Right ventricle myocardium superior (tissue), 1 donor: Measurements from ENCODE around the gene USH1G. TPM values are rescaled to one million over a fixed set of nuclear protein-coding genes. Genes with fewer than 3 reads are reported as not detected.

ENCODE experiments used
- ATAC-seq: fragments of 200-7000 bp; cut with Tn5 transposase; one replicate; pipeline ENCODE4 v1.9.1; 2020; ENCODE audit warnings: mild to moderate bottlenecking; ENCODE audit not compliant: poor library complexity
- DNase-seq: peaks from one replicate; pipeline ENCODE4 v3.0.0-alpha.2; 2020
- intact Hi-C: fragments of 100-400 bp; cut with DNase I; formaldehyde crosslinking; loops from one replicate; pipeline ENCODE4 v1.11.2; 2022
- total RNA-seq: library from RNA; stranded (reverse); fragmentation: NEBNext Ultra II Directional; extraction: Animal tissue kit (Norgen Biotek cat#: 25700); gene quantifications from one replicate; pipeline ENCODE4 v1.2.1, GENCODE V29; 2021
- donor health status: DM: no; HTN: yes; CAD: no; lungs with severe emphysema.

USH1G gene
- total RNA-seq, 1 donor from 2014 or later = not detected

DNA sequence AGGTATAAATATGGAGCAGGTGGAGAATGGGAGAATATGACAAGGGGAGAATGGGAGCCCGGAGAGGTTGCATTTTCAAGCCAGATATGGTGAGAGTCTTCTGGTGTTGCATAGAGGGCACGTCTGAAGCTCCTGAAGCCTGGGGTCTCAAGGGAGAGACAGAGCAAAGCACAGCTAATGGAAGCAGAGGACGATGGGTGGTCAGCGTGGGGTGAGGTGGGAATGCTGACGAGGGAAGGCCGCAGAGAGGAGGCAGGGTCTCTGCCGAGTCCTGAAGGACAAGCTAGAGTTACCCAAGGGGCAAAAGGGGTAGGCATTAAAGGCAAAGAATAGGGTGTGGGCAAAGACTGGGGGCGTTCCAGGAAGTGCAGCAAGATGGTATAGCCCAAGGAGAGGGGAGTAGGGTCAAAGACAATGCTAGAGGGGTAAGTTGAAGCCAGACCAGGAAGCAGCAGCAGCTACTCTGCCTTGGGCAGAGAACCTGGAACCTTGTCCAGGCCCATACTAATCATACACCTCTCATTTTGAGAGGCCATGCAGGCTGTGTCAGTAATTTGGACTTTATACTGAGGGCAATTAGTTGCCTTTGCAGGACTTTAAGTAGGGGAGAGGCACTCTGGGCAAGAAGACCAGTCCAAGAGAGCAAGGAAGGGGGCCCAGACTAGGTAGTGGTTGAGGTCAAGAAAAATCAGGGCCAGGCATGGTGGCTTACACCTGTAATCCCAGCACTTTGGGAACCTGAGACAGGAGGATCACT, 15.3 kb upstream of the USH1G start:
- DNase-seq (no peak), ATAC-seq (no peak)
- intact Hi-C loops = no loop called here

DNA sequence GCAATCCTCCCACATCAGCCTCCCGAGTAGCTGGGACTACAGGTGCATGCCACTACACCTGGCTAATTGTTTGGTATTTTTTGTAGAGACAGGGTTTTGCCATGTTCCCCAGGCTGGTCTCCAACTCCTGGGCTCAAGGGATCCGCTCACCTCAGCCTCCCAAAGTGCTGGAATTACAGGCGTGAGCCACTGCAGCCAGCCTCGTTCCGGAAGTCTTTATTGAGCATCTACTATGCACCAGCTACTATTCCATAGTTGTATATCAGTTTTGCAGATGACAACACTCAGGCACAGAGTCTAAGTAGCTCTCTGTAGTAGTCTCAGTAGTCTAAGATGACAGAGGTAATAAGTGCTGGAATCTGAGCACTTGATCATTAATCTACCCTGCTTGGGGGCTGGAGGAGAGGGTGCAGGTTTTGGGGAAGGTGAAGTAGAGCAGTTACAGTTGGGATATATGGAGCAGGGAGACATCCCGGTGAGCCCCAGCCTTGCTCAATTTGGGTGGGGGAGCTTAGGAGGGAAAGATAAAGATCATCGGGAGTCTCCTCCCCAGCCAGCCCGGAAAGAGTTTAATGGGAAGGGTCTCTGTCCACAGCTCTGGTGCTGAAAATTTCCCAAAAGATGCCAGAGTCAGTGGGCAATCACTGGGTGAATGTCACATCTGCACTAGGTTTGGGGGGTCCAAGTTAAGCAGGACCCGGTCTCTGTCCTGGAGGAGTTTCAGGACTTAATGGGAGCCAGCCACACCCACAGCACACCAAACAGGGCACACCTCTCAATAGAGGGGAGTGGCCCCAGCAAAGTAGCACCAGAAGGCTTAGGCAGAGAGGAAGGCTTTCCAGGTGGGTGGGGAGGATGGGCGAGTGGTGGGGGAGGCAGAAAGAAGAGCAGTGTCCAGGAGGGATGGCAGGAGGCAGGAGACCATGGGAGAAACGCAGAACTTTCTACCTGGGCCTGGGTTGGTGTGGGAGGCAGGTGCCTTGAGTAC, 14.3 kb upstream of the USH1G start:
- intact Hi-C loops = no loop called here
- ATAC-seq = no peak
- no peak for DNase-seq

DNA sequence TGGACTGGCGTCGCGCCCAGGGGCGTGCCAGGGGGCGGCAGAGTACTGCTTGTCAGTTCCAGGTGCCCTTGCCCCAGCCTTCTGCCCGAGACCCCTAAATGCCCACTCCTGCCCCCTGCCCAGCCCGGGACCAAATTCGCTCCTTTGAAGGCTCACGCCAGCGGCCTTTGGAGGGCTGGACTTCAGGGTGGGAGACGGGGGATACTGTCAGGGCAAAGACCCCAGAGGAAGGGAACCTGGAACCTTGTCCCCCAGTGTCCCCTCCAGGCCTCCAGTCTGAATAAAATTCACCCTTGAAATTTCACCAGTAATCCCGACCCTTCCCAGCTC, 13.4 kb upstream of the USH1G start:
- ATAC-seq = no peak
- no peak for DNase-seq

DNA sequence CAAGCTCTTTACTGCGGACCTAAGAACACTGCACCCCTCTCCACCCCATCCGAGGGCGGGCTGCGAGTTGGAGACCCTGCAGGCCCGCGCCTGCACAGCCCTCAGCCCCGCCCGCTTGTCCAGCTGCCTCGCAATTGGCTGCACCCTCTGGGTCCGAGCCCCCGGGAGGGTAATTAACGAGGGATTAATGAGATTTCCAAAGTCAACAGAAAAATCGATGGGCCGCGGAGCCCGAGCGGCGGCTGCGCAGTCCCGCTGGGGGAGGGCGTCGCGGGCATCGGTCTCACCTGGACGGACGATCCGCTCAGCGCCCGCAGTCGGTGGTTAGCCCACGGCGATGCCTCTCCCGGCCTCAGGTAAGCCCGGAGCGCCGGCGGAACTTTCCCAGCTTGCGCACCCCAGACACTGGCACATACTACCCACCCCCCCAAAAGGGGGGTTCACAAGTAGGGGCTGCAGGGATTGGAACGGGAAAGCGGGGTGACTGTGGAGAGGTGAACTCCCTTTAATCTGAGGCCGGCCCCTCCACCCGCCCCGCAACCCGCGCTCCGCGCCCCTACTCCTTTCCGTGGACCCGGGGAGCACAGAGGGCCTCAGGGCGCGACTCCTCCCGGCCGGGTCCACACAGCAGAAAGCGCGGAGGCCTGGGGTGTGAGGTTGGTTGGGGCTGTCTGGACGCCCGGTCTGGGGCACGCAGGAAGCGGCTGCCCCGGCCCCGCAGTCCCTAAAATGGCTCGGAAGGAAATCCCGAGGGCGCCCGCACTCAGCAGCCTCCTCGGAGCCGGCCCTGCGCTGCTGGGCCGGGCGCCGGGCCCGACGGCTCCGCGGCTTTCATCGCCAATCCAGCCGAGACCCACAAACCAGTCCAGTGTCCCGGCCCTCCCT, 12.8 kb upstream of the USH1G start, which contains the start of gene OTOP3:
Gene OTOP3 (plus strand): TSS at position 314 of the 885 bp plus-strand sequence. CDS start 24 bp downstream, at position 338.
- ATAC-seq (no peak), DNase-seq (peak; percentile 31)
- intact Hi-C loops = no loop called here

More for the DNA sequence above, 13.4 kb upstream of the USH1G start:
- intact Hi-C loops = no loop called here

DNA sequence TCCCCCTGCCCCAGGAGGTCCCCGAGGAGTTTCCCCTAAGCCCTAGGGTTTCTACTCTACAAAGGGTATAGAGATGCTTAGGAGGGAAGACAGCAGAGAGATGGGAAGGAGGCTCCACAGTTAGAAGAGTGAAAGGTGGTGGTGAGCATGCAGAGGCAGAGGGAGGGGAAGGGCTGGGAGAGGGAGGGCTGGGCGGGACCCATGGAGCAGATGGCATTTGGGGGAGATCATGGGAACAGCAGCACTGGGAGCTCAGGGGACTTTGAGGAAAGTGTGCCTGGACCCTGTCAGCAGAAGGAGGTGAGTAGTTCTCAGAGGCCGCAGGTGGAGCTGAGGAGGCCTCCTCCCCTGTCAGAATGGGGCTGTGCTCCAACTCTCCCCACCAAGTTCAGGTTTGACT, 12.0 kb upstream of the USH1G start:
- DNase-seq (peak; percentile 7), ATAC-seq (no peak)
- intact Hi-C loops = no loop called here

DNA sequence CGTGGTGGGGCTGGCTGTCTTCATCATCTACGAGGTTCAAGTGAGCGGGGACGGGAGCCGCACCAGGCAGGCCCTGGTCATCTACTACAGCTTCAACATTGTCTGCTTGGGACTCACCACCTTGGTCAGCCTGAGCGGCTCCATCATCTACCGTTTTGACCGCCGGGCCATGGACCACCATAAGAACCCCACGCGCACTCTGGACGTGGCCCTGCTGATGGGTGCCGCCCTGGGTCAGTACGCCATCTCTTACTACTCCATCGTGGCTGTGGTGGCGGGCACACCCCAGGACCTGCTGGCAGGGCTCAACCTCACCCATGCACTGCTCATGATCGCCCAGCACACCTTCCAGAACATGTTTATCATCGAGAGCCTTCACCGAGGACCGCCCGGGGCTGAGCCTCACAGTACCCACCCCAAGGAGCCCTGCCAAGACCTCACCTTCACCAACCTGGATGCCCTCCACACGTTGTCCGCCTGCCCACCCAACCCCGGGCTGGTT, 7.5 kb upstream of the USH1G start:
- intact Hi-C loops = no loop called here
- ATAC-seq (no peak), DNase-seq (no peak)

DNA sequence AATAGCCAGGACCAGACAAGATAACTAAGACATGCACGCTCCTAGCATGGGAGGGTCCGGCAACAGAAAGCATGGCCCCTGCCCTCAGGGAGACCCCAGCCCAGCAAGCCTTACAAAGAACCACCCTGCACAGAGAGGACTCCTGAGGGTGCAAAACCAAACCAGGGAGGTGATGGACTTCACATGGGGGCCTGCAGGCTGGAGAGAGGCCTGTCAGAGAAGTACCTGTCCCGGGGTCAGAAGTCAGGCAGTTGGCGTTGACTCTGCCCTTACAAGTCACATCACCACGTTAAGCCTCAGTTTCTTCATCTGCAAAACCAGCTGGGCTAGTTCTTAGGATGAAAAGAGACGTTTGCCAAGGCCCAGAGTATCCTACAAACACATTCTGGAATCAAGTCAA, 5.7 kb upstream of the USH1G start:
- ATAC-seq (no peak), DNase-seq (no peak)
- intact Hi-C loops = no loop called here

DNA sequence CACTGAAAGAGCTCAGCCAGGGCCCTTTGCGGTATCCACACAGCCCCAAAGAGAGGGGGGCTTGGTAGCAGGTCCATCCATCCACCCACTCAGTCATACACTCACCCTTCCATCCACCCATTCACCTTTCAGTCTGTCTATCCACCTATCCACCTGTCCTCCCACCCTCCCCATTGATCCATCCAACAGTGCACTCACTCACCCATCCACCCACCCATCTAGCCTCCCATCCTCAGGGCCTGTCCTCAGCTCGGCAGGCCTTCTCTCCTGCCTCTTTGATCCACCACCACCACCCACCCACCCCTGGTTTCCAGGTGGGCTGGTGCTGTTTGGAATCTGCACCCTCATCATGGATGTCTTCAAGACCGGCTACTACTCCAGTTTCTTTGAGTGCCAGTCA, 2.2 kb upstream of the USH1G start:
- ATAC-seq (no peak), DNase-seq (no peak)
- intact Hi-C loops = no loop called here

DNA sequence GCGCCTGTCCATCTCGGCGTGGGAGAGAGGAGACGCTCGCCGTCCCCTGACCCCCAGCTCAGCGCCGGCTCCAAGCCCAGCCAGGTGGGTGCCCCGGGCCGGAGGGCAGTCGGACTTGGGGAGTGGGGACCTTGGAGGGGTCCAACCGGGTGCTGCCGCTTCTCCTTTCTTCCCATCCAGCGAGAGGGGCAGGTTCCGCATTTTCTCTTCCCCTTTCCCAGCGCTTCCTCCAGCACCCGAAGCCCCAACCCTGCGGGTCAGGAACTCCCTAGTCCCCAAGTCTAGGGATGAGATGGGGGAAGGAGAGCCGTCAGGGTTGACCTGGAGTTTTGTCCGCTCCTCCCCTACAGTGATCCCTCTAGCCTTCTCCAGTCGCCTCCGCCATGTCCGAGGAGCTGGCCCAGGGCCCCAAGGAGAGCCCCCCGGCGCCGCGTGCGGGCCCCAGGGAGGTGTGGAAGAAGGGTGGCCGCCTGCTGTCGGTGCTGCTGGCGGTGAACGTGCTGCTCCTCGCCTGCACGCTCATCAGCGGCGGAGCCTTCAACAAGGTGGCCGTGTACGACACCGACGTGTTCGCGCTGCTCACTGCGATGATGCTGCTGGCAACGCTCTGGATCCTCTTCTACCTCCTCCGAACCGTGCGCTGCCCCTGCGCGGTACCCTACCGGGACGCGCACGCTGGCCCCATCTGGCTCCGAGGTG, 1.3 kb upstream of the USH1G start, which contains the start of gene OTOP2:
Gene OTOP2 (plus strand): TSS at position 24 of the 699 bp plus-strand sequence. CDS start 360 bp downstream, at position 384.
- DNase-seq (peak; percentile 62), ATAC-seq (peak; percentile 52)
- intact Hi-C loops = no loop called here

DNA sequence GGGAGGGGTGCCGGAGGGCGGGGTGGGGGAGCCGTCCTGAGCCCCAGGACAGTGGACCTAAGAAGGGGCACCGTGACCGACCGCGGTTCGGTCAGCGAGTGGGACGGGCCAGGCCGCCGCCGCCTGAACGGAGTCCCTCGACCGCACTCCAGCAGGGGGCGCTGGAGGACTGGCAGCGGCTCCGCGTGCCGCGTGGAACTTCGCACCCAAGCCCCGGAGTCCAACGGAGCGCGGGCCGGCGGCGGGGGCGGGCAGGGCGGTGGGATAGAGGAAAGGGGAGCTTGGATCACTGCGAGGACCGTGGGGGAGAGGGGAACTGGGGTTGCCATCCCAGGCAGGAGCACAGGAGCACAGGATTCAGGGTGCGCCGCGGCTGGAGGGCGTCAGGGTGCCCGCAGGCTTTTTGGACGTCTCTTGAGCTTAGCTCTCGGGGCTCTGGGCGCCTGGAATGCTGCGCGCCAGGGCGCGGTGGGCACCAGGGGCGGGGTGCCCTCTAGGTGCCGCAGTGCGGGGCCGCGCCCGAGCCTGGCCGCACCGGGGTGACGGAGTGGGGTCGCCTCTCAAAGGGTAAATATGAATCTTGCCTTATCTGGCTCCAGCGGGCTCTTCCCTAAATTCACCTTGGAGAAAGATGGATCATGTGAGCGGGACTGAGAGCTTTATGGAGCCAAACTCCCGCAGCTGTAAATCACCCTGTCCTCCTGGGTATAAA, 639 bp upstream of the USH1G start:
- ATAC-seq (peak; percentile 79), DNase-seq (peak; percentile 84)
- intact Hi-C loops = no loop called here

DNA sequence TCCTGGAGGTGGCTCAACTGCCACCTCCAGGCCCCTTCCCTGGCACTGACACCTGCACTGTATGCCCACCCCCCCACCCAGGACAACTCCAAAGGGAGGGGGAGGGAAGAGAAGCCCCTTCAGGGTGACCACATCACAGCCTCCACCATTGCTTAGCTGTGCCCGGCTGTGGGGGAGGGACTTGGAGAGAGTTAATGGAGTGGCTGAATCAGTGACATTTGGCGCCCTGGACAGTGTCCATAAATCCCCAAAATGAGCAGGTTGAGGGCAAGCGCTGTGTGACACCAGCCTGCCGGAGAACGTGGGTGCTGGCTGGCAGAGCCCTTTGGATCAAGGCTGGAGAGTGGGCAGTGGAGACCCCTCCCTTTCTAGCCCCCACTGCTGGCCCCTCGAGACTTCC, 883 bp downstream of the USH1G start:
- DNase-seq (no peak), ATAC-seq (no peak)
- intact Hi-C loops = no loop called here

DNA sequence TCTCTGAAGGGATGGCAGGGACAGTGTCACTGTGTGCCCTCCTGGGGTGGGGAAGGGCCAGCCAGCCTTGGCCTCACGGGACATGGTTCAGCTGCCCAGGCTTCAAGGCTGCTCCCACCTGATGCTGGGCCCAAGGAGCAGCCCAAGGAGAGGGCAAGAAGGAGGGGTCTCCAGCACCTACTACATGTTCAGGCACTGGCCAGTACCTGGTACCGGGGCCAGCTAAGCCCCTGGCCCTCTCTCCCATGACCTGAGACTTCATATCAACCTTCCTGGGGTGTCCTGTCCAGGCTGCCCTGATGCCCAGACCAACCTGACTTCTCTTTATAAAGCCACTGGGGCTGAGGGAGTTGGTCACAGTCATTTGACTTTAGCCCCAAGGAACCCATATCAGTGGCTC, 1.3 kb downstream of the USH1G start:
- ATAC-seq = no peak
- intact Hi-C loops = no loop called here
- no peak for DNase-seq

DNA sequence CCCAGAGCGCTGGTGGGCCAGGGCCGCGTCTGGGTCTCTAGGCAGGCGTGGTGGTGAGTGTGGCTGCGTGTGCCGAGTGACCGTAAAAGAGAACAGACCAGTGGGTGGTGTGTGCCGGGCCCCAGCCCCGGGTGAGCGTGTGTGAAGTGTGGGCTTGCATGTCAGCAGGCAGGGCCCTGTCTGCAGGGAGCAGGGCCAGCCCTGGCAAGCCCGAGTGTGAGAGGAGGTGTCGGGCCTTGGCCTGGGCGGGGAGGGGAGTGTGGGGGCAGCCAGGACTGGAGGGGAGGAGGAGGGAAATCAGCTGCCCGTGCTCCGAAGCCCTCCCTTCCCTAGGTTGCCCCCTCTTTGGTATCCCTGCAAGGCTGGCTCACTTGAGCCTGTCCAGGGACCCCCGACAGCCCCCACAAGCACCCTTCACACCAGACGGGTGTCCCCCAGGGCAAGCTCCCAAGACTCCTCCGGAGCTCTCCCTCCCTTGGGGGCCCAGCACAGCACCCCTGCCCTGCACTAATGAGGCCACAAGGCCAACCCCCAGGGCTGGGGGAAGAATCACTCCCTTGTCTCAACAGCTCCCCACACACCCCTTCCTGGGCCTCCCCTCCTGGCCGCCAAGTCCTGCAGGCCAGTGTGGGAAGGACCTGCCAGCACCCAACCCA, 1.9 kb downstream of the USH1G start:
- no peak for DNase-seq
- no peak for ATAC-seq
- intact Hi-C loops = no loop called here

DNA sequence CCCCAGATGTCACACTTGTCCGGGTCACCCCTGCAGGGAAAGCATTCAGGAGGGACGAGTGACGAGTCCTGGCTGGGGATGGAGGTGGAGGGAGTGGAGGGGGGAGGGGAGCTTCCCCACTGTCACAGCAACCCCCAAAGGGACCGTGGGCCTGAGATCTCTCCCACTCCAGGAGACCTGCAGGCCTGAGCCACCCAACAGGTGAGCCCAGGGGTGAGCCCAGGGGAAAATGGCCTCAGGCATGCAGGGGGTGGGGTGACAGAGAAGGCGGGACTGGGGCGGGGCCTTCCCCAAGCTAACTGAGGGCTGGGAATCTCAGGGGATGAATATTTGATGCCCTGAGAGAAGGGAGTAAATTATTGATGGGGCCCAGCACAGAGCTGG, 2.4 kb downstream of the USH1G start:
- DNase-seq (no peak), ATAC-seq (no peak)
- intact Hi-C loops = no loop called here

DNA sequence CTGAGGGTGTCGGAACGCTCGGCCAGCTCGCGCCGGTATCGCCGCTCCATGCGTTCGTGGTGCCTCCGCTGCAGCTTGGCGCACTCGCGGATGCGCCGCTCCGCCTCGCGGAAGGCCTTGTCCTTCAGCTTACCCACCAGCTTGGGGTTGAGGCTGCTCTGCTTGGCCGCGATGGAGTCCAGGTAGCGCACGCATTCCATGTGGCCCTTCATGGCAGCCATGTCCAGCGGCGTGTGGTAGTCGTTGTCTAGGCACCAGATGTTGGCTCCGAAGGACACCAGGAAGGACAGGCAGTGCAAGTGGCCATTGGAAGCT, 2.8 kb downstream of the USH1G start:
- no peak for DNase-seq
- intact Hi-C loops = no loop called here
- no peak for ATAC-seq

DNA sequence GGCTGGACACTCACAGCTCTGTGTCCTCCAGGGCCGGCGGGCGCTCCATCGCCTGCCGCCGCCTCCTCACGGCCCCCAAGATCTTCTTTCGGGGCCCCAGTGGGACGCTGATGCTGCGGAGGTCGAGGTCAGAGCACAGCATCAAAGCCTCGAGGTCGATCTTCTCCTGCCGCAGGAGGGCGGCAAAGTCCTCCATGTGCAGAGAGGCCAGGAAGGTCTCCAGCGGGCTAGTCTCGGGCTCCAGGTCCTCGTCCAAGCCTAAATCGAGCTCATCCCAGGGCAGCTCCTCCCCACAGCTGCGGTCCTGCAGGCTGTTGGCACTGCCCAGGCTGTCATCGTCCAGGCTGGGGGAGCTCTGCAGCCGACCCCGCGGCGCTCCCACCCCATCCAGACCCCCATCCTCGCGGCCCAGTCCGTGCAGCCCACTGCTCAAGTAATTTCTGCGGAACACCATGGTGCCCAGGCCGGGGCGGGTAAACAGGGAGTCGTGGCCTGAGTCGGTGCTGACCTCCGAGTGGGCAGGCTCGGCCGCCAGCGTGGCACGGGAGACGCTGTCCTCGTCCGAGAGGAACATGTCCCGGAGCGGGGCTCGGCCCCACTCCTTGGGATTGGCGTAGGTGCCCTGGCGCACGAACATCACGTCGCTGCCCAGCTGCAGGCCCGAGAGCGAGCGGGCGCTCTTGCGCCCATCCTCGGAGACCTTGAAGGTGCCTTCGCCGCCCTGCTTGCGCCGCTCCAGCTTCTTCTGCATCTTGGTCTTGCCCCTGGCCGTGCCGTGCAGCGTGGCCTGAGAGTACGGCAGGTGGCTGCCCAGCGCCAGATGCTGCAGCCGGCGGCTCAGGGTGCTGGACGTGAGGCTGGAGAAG, 3.4 kb downstream of the USH1G start:
- ATAC-seq (no peak), DNase-seq (peak; percentile 58)
- intact Hi-C loops = no loop called here
